Stimulated activated CD4-positive, alpha-beta T cell treated with anti-CD3 and anti-CD28 coated beads, Interleukin-15, amount 100 ng/mL, for 1 hour (primary cell): ENCODE measurements around the gene KCNK18.

ENCODE experiments used
- DNase-seq, 2 donors: peaks; one replicate each; pipeline ENCODE4 v3.0.0-alpha.2; 2020; ENCODE audit warnings: low read depth in 1 of 2, low spot score in 1 of 2

Gene KCNK18

DNA sequence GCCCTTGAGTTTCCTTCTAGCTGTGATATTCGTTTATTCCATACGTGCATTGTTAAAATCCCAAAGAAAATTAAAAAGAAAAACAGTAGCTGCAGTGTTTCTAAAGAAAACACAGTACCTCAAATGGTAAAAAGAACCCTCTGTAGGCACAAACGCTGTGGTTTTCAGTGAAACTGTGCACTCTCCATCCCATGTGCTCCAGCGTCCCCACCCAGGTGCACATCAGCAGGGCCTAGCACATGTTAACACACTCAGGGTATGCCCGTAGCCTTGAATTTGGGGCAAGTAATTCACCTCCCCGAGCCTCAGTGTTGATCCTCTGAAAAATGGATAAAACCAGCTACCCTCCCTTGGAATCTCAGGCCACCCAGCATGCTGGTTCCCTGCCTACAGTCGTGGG lies 53.1 kb downstream of the KCNK18 start:
- no peak for DNase-seq

DNA sequence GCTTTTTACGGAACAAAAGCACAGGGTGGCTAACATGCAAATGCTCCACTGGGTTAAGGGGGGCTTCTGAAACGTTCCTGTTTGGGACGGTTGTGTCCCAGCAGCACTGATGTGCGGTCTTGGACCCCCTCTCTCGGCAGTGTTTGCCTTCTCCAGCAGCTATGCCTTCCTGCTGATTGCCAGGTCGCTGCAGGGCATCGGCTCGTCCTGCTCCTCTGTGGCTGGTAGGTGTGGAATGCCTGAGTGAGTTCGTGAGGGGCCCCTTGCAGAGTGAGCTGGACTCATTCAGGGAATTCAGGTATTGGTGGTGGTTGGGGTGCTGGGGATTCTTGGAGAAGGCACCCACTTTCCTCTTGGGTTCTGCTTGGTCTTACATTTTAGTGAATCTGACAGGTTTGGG lies 56.6 kb downstream of the KCNK18 start:
- no peak for DNase-seq

DNA sequence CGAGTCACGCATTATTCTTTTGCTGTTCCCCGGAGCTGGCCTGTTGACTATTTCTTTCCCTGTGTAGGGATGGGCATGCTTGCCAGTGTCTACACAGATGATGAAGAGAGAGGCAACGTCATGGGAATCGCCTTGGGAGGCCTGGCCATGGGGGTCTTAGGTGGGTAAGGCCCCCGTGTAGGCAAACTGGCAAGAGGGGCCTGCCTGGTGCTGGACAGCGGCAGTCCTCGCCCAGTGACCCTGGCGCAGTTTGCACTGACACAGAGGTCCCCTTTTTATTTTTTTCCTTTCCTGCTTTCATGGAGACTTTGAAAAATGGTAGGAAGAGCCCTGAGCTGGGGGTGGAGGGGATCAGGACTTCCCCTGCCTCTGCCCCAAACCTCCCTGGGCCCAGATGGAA lies 57.0 kb downstream of the KCNK18 start:
- no peak for DNase-seq

DNA sequence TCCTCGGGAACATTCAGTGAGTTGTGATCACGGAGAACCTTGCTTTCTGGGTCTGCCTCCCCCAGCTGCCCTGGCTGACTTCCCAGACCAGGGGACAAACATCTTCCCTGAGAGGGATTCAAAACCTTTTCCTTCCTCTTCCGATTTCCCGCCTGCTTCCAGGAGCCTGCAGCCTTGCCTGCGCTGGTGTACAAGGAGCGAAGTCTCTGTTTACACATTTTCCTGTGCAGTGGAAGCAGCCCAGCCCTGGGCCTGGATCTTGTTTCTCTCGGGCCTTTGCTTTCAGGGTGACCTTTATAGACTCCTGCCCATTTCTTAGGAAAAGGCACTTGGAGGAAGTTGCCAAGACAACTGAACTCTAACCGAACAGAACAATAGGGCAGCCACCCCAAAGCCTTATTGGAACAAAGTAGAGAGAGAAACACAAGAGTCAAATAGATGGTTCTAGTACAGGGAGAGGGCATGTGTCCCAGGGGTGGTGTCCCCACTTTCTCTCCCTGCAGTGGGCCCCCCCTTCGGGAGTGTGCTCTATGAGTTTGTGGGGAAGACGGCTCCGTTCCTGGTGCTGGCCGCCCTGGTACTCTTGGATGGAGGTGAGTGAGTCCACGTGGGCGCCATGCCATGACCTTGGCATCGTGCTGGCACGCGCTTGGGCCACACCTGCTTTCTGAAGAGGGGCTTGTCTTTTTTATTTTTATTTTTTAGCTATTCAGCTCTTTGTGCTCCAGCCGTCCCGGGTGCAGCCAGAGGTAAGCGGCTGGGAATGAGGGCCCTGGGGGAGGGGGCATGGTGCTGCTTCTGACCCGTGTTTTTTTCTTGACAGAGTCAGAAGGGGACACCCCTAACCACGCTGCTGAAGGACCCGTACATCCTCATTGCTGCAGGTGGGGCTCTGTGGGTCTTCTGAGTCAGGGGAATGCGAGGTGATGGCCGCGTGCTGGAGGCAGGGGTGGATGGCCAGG lies 57.8 kb downstream of the KCNK18 start:
- DNase-seq: no peak

DNA sequence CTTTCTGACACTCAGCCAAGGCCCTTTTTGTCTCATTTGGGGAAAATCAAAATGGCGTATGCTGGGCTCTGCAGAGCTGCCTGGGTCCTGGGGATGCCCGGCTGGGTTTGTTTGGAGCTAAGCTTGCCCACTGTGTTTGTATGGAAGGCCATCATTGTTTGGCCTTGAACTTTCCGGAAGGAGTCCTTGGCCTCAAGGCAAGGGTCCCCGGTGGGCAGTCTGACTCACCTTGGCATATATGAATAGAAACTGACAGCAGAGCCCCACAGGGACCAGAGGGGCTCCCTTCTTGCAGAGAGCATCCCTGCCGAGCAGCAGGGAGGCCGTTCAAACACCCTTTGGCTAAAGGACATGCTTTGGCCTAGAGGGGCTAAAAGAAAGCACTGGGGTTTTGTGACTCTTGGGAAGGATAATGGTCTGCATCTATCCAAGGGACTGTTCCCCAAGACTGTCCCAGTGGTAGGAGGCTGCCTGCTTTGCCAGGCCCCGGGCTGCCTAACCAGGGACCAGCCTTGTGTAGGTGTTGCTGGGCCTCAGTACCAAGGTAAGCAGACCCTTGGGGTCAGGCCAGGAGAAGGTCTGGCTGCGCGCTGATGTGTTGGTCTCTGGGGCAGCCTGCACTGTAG lies 58.7 kb downstream of the KCNK18 start:
- no peak for DNase-seq

DNA sequence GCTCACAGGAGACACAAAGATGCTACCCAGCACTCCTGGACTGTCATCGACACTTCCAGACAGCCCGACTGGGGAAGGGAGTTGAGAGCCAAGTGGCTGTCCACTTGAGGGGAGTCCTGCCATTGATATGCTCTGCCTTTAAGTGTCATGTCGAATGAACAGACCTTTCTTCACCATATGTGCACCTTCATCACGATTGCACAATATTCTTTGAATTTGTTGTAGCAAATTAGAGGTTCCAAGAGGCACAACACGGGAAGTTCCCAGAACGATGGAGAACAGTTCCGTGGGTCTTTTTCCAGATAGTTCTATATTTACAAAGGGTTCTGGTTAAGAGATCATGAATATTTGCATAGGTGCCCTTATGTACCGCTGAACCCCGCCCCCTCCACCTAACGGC lies 59.6 kb downstream of the KCNK18 start:
- no peak for DNase-seq

DNA sequence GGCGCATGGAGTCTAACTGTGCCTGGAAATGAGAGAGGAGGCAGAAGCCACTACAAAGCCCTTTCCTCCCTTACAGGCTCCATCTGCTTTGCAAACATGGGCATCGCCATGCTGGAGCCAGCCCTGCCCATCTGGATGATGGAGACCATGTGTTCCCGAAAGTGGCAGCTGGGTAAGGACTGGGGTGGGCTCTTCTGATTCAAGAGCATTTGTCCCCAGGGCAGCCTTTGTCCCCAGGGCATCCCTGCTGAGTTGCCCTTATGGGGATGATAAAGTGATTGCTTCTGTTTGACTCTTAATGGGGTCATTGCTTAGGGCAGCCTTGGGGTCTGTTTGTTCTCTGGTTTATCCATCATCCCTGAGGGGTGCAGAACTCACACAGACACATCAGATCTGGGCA lies 60.4 kb downstream of the KCNK18 start:
- DNase-seq: no peak

DNA sequence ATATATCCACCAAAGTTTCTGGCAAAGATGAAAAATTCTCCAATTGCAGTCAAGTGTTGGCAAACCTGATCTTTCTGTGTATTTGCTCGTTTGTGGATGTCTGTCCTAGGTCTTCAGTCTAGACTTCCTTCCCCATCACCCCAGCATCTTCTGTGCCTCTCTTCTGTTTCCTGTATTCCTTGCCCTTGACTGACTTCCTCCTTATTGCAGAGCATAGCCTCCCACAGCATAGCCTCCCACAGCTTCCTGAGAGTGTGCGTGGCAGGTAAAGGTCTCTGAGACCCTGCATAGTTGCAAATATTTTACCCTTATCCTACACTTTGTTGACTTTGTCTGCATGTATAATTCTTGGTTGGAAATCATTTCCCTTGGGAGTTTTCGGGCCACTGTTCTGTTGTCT lies 62.0 kb downstream of the KCNK18 start:
- DNase-seq: no peak
